GM19328 (cell line): ENCODE measurements around the gene CRYBG3.
"Not testable (repeated sequence)": the region's sequence is repeated elsewhere in the genome, so short reads cannot be mapped to it uniquely, and the experiment has no call there.

Source experiments
- ATAC-seq: cut with Tn5 transposase; IDR thresholded peaks from one replicate; pipeline ENCODE4 v1.9.1; 2021; ENCODE audit warnings: mild to moderate bottlenecking, moderate library complexity; ENCODE audit not compliant: unreplicated experiment

Gene CRYBG3

GRCh38 chr3:97895216-97895615 is 73.4 kb downstream of the CRYBG3 start:
- peak; percentile 70 for ATAC-seq

GRCh38 chr3:97896129-97896528 is 74.3 kb downstream of the CRYBG3 start:
- no peak for ATAC-seq

DNA sequence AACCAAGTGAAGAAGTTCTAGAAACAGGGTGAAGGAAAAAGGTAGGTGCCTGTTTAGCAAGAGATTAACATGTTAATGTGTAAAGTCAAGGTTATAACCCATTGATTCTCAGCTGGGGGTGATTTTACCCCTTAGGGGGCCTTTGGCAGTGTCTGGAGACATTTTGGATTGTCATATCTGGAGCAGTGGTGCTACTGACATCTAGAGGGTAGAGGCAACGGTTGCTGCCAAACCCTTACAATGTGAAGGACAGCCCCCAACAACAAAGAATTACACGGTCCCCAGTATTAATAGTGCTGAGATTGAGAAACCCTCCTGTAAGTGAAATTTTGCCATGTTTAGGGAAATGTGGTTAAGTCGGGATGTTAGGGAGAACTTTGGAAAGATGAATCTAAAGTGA is 74.7 kb downstream of the CRYBG3 start:
- no peak for ATAC-seq

GRCh38 chr3:97899331-97899730 is 77.5 kb downstream of the CRYBG3 start:
- no peak for ATAC-seq

GRCh38 chr3:97901313-97902248 is 79.8 kb downstream of the CRYBG3 start:
- ATAC-seq: no peak

DNA sequence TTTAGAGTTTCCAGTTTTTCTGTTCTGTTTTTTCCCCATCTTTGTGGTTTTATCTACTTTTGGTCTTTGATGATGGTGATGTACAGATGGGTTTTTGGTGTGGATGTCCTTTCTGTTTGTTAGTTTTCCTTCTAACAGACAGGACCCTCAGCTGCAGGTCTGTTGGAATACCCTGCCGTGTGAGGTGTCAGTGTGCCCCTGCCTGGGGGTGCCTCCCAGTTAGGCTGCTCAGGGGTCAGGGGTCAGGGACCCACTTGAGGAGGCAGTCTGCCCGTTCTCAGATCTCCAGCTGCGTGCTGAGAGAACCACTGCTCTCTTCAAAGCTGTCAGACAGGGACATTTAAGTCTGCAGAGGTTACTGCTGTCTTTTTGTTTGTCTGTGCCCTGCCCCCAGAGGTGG is 88.0 kb downstream of the CRYBG3 start:
- ATAC-seq: not testable (repeated sequence)

DNA sequence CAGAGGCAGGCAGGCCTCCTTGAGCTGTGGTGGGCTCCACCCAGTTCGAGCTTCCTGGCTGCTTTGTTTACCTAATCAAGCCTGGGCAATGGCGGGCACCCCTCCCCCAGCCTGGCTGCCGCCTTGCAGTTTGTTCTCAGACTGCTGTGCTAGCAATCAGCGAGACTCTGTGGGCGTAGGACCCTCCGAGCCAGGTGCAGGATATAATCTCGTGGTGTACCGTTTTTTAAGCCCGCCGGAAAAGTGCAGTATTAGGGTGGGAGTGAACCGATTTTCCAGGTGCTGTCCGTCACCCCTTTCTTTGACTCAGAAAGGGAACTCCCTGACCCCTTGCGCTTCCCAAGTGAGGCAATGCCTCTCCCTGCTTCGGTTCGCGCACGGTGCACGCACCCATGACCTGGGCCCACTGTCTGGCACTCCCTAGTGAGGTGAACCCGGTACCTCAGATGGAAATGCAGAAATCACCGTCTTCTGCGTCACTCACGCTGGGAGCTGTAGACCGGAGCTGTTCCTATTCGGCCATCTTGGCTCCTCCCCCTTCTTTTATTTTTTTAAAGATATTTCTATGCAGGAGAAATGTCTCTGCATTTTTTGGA is 88.5 kb downstream of the CRYBG3 start:
- not testable (repeated sequence) for ATAC-seq

DNA sequence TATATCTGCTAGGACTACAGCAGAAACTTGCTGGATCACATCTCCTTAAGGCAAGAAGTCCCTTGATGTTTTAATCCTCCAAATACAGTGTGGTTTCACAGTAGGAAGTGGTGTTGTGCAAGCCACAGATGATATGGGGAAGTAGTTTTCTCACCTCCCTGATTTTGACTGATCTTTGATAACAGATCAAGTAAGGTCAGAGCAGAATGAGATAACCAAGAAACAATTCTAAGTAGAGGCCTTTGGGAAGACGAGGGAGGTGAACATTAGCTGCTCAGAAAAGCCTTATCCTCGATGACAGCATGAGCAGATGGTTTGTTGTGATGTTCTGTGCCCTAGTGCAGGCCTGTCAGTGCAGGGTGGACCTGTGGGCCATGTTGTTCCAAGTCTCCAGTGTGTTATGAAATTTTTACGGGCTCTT is 89.1 kb downstream of the CRYBG3 start:
- no peak for ATAC-seq

DNA sequence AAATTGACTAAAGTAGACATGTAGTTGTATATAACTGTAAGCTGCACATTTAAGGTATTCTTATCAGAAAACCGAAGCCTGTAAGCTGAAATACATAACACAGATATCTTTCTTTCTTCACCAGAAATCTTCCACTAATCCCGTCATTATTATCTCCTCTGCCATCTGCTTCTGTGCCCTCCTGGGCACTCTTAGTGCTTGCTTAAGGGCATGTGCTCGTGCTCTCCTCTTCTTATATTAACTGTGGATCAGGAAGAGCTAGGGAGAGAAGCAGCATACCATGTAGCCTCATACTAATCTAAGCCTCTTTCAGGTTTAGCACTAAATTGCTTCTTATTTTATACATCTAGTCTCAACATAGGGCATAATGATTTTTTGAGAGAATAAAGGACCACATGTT is 89.6 kb downstream of the CRYBG3 start:
- ATAC-seq: no peak

DNA sequence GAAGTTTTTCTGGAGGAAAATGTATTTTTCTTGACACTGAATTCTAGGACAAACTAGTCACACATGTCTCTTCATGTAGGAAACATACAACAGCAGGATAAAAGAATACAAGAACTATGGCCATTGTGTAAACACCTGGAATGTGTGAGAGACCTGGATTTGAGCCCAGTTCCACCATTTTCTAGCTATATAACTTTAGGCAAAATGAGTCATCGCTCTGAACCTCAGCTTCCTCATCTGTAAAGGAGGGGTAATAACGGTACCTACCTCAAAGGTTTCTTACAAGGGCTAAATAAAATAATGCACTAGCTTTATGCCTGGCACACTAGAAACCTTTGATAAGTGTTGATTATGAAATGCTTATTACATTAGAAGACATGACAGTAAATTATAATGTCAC is 92.6 kb downstream of the CRYBG3 start:
- ATAC-seq: no peak

GRCh38 chr3:97916576-97916975 is 94.8 kb downstream of the CRYBG3 start:
- no peak for ATAC-seq

GRCh38 chr3:97917813-97918536 is 96.2 kb downstream of the CRYBG3 start:
- no peak for ATAC-seq

GRCh38 chr3:97927704-97928103 is 105.9 kb downstream of the CRYBG3 start:
- ATAC-seq: no peak

GRCh38 chr3:97928986-97929385 is 107.2 kb downstream of the CRYBG3 start:
- no peak for ATAC-seq

DNA sequence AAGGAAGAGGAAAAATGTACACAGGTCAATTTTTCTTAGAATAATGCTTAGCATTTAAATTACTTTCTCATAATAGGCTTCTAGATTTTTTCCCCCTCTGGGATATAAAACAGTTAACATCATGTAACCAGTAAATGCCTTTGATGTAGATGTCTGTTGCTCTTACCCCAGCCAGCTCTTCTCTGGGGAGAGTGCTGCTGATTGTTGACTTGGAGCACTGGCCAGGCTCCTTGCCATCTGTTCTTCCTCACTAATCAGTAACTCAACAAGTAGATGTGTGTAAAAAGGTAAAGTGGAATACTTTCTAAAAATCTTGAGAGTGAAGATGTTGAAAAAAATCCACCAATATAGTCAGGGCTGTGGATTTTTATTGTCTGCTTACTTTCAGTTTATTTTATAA is 108.2 kb downstream of the CRYBG3 start:
- no peak for ATAC-seq

DNA sequence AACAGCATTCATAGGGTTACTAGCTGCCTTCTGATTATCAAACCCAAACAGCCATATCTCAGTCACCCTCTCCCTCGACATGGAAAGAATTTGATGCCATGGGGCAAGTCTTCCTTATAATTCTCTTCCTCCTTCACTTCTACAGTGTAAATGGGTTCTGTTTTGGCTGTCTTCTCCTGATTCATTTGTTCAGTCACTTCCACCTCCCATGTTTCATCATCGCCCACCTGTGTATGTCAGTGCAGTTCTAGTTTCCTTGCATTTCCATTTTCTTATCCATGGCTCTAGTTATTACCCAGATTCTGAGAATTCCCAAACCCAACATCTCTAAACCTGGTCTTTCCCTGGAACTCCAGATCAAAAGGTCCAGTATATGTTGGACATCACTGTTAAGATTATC is 109.4 kb downstream of the CRYBG3 start:
- ATAC-seq: no peak

DNA sequence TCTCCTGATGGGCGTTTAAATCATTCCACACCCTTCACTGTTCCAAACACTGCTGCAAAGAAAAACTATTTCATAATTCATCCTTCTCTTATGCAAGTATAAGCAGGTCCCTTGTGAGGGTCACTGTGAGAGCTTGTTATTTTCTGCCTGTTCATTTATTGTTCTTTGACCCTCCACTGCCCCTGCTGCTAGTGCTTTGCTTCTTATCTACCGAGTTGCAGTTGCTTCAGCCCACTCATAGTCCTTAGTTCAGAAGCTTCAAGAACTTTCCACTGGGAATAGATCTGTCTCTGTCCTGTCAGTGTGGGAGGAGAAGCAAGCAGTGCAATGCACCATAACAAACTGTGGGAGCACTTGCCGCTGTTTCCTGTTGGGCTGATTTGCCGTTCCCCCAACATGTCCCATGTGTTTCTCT is 110.6 kb downstream of the CRYBG3 start:
- no peak for ATAC-seq

GRCh38 chr3:97934980-97935695 is 113.3 kb downstream of the CRYBG3 start:
- ATAC-seq: no peak

DNA sequence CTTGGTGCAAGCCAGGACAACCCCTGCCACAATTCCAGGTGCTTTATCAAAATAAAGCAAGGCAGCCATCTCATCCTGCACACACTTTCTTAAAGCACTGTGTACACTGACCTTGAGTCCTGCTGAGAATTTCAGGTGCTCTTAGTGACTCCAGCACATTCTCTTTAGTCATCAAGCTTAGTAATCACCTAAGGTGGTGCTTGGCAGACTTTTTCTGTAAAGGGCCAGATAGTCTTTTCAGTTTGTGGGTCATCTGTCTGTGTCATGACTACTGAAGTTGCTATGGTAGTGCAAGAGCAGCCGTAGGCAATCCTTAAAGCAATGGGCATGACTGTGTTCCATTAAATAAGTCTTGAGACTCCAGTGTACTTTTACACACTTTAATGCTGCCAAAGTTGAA is 114.0 kb downstream of the CRYBG3 start:
- no peak for ATAC-seq

DNA sequence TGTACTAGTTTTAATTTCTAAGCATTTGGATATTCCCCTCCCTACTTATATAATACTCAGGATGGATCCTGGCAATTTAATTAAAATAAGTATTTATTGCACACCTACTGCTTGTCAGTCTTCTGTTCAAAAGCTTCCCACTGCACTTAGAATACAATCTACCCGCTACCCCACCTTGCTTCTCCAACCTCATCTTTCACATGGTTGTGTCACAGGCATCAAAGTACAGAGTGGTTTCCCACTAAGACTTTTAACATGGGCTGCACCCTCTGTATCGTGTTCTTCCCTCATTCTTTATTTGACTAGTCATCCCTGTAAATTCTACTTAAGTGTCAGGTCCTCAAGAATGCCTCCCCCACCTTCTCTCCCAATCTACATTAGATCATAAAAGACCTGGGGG is 115.4 kb downstream of the CRYBG3 start:
- no peak for ATAC-seq

- no peak for ATAC-seq
Observed at GRCh38 chr3:97938444-97938843, 116.6 kb downstream of the CRYBG3 start.
